Measurements from ENCODE around the gene RPUSD3.

DNA sequence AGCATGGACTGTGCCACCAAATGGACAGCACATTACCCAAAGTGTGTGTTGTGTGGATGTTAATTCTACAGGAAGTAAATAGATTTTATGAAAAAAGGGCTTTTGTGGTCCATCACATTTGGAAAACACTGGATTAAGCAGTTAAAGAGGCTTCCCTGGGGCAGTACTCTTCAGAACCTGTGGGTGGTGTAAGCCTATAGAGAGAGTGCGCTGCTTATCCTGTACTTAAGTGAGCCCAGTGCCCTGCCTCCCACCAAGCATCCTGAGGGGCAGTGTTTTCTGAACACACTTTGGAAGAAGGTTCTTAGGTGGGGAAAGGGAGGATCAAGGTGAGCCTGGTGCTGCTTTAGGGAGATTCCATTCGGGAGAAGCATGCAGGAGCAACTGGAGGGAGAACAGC is 22.9 kb downstream of the RPUSD3 start:
- TF ChIP-seq, protein P1, sequence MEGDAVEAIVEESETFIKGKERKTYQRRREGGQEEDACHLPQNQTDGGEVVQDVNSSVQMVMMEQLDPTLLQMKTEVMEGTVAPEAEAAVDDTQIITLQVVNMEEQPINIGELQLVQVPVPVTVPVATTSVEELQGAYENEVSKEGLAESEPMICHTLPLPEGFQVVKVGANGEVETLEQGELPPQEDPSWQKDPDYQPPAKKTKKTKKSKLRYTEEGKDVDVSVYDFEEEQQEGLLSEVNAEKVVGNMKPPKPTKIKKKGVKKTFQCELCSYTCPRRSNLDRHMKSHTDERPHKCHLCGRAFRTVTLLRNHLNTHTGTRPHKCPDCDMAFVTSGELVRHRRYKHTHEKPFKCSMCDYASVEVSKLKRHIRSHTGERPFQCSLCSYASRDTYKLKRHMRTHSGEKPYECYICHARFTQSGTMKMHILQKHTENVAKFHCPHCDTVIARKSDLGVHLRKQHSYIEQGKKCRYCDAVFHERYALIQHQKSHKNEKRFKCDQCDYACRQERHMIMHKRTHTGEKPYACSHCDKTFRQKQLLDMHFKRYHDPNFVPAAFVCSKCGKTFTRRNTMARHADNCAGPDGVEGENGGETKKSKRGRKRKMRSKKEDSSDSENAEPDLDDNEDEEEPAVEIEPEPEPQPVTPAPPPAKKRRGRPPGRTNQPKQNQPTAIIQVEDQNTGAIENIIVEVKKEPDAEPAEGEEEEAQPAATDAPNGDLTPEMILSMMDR (IDR thresholded peaks at IDR 0.05), result no peak
- no peak for TF ChIP-seq POLR2A (IDR thresholded peaks at IDR 0.05)
